ENCODE results near the gene OPRM1.

DNA sequence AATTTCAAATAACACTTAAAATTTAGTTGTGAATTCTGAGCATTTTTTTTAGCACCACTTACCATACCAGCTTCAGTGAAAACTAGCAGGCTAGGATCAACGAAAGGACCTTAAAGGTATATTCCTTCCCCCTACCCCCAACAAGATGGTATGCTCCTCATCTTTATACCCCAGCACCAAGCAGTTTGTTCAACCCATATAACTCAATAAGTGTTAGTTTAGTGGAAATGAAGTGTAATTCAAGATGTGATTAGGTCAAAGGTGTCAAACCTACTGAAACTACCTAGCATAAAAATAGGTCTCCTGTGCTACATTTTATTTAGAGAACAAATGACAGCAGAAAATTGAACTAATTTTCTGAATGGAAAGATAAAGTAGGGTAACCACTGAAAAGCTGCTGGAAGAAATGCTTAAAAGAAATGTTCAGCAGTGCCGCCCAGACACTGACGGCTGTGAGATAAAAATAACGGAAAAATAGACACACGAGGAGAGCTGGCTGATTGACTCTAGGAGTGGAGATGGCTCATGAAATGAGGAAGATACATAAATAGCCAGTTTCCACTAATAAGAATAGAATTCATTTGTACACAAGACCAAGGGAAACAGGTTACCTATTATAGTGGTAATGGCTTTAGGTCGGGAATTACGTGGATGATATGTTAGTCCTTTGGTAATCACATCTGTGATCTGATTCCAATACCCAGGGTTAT lies 222.8 kb downstream of the OPRM1 start:
- TF ChIP-seq YY1 (IDR thresholded peaks at IDR 0.05; ENCODE audit: insufficient read depth, insufficient read length) (no peak), ZNF274 (IDR thresholded peaks at IDR 0.05; ENCODE audit: low read depth, low read length) (no peak), SUZ12 (IDR thresholded peaks at IDR 0.05; ENCODE audit: extremely low read depth, insufficient read depth, insufficient read length) (no peak)

Data from NT2/D1 (cell line).